HG03439 (cell line): ENCODE data around the gene COQ5.

Source experiments
- ATAC-seq: cut with Tn5 transposase; IDR thresholded peaks from one replicate; pipeline ENCODE4 v1.9.1; 2021; ENCODE audit warnings: mild to moderate bottlenecking, moderate library complexity; ENCODE audit not compliant: unreplicated experiment

COQ5 gene

DNA sequence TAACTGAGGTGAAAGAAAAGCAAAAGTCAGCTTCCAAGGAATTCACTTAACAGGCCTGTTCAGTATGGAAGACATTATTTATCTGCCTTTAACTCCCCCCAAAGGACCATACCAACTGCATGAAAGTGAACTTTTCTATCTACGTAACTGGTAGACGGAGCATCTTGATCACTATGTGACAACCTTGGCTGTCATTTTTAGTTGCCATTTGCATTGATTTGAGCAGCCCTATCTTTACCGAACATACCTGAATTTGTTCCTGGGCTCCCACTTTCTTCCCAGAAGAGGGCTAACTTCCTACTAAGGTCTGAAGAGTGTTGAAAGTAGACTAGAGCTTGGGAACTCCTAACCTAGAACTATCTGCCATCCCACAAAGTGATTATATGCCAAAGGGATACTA is 68.8 kb downstream of the COQ5 start:
- ATAC-seq: no peak

DNA sequence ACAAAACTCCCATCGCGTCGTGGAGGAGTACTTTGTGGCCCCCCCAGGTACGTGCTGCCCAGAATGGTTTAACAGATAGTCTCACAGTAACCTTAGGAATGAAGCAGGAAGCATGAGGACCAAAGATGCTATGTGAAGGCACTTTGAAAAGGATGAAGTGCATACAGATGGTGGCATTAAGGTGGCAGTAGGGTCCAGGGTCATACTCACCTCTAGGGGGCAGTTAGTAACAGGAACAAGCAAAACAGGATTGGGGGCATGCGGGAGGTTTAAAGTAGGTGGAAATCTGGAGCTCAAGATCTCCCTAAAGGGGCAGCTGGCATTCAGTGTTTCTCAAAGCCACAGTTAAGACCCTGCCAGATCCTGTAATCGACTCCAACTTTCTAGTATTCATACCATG is 71.8 kb downstream of the COQ5 start:
- no peak for ATAC-seq

DNA sequence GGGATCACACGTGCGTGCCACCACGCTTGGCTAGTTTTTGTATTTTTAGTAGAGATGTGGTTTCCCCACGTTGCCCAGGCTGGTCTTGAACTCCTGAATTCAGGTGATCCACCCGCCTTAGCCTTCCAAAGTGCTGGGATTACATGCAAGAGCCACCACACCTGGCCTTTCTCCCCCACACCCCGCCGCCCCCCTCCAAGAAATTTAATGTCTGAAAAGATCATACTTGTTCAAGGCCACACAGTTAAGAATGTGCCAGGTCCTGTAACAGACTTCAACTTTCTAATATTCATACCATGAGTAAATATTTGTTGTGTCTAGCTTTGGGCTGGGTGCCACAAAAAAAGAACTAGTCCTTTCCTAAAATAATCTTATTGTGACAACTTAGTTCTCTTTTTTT is 73.7 kb downstream of the COQ5 start:
- no peak for ATAC-seq

DNA sequence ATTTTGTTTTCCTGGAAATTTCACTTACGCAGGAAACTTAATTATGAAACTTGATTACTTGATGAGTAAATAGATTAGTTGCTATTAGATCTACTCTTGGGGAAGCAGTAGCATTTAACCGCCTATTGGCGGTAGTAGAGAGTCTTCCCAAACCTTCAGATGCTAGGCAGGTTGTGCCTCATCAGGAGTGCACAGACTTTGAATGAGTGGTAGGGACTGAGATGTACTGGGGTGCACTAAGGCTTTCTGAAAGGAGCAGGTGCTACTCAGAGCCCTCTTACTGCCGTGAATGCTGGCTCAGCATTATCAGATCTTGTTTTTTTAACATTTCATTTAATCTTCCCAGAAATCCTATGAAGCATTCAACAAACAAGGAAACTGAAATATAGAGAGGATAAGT is 75.0 kb downstream of the COQ5 start:
- ATAC-seq: no peak
